AG10803 (cell line): ENCODE results near the gene CYREN.

ENCODE experiments used
- DNase-seq: peaks from one replicate; pipeline ENCODE4 v3.0.0; 2010; ENCODE audit warnings: low read depth
- H3K4me3 ChIP-seq: 2 replicates; pipeline ENCODE4 v1.5.1; 2011; ENCODE audit warnings: mild to moderate bottlenecking, low read length, control low read depth
- TF ChIP-seq, protein P1 (sequence below): conservative IDR thresholded peaks from 2 replicates; pipeline ENCODE4 v1.5.1; 2011; ENCODE audit warnings: mild to moderate bottlenecking, low read length, control low read depth, inconsistent platforms

CYREN gene

DNA sequence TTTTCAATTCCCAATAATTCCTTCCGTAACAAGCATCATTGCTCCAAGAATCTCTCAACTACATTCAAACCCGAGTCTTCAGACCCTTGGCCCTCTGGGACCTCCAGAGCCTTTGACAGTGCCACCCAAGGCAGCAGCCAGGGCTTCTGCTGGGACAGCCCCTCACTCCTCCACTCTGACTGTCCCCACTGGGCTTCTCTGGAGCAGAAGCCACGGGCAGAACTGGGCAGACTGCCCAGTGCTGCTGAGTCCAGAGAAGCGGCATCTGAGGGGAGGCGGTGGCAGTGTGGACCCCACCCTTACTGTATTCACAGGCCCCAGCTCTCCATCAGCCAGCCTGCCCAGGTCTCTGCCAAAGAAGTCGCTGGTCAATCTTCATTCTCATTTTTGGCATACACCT is 8.8 kb downstream of the CYREN start:
- no peak overlapping the region for H3K4me3 ChIP-seq
- TF ChIP-seq, protein P1, sequence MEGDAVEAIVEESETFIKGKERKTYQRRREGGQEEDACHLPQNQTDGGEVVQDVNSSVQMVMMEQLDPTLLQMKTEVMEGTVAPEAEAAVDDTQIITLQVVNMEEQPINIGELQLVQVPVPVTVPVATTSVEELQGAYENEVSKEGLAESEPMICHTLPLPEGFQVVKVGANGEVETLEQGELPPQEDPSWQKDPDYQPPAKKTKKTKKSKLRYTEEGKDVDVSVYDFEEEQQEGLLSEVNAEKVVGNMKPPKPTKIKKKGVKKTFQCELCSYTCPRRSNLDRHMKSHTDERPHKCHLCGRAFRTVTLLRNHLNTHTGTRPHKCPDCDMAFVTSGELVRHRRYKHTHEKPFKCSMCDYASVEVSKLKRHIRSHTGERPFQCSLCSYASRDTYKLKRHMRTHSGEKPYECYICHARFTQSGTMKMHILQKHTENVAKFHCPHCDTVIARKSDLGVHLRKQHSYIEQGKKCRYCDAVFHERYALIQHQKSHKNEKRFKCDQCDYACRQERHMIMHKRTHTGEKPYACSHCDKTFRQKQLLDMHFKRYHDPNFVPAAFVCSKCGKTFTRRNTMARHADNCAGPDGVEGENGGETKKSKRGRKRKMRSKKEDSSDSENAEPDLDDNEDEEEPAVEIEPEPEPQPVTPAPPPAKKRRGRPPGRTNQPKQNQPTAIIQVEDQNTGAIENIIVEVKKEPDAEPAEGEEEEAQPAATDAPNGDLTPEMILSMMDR, result no peak
- DNase-seq, result no peak

DNA sequence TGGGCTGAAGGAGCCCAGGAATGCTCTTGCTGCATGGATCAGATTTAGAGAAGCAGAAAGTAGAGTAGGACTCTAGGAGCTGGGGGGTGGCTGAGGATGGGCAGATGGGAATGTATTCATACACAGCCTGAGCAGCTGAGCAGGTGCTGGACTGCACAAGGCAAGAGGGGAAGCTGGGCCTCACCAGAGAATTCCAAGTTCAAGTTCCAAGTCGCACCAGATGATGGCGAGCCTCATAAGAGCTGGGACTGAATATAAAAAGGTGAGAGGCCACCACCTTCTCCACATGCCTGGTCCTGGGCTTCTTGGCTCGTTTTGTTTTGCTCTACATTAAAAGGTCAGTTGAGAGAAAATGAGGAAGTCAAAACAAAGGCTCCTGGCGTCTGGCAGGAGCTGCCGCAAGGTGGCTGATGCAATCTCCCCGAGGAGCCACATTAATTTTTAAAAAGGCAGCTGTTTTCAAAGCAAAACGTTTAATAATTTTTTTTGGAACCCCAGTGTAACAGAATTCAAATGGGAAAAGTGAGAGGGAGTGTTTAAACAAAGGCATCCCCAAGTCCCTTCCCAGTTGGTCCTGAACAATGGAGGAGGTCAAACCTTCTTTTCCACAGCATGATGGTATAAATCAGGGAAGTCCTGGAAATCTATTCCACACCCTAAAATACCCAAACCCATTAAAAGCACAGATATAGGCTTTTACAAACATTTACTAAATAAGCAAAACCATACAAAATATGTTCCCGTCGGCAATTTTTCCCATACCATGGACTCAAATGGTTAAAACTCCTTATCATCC is 9.5 kb downstream of the CYREN start:
- H3K4me3 ChIP-seq, result no peak overlapping the region
- TF ChIP-seq, protein P1, result no peak
- no peak for DNase-seq

- H3K4me3 ChIP-seq, result no peak overlapping the region
- DNase-seq, result no peak
- TF ChIP-seq, protein P1, result no peak
Observed at GRCh38 chr7:135160098-135160857, 10.2 kb downstream of the CYREN start.

DNA sequence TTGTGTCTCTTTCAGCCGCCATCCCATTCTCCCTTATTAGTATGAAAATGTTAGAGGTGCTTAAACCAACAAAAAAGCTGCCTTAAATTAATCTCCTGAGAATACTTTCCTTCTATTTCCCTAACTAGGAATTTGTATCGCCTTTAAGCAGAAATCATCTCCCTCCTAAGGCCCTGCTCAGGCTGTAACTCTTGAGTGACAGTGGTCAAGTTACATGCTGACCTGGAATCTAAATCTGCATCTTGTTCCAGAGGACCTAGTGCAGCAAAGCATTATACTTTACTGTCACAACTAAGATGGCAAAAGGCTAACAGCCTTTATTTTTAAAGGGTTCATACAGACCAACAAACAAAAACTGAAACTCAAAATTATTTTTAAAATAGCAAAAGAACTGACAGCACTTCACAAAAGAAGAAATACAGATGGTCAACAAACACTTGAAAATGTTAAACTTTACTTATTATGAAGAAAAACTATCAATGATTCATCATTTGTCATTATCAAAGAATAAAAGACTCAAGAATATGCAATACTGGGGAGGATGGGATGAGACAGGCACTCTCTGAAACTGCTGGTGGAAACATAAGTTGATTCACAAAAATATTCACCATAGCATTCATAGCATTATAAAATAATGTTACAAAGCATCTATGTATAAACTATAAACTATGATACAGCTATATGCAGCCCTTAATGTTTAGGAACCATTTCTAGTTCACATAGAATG is 11.0 kb downstream of the CYREN start:
- no peak for DNase-seq
- no peak overlapping the region for H3K4me3 ChIP-seq
- TF ChIP-seq, protein P1, result no peak

GRCh38 chr7:135158874-135159273 is 11.6 kb downstream of the CYREN start:
- TF ChIP-seq, protein P1, result no peak
- H3K4me3 ChIP-seq, result no peak overlapping the region
- no peak for DNase-seq

- H3K4me3 ChIP-seq, result no peak overlapping the region
- TF ChIP-seq, protein P1, result no peak
- no peak for DNase-seq
Observed at GRCh38 chr7:135158141-135158655, 12.3 kb downstream of the CYREN start.
